Lower lobe of right lung (tissue), 2 donors: Measurements from ENCODE around the gene SFT2D2. TPM values are rescaled to one million over a fixed set of nuclear protein-coding genes. Genes with fewer than 3 reads are reported as not detected.

ENCODE experiments used
- ATAC-seq, 2 donors: fragments of 200-7000 bp; cut with Tn5 transposase; one replicate each; pipeline ENCODE4 v1.9.1; 2020 to 2022; ENCODE audit warnings: mild to moderate bottlenecking in 2 of 2, moderate library complexity in 2 of 2
- DNase-seq: peaks from one replicate; pipeline ENCODE4 v3.0.0-alpha.2; 2020
- H3K27ac ChIP-seq: fragments of 200-600 bp; one replicate; pipeline ENCODE4 v1.8.0; 2022
- H3K27me3 ChIP-seq: fragments of 200-600 bp; one replicate; pipeline ENCODE4 v1.8.0; 2022; ENCODE audit warnings: low read depth
- H3K36me3 ChIP-seq: fragments of 200-600 bp; one replicate; pipeline ENCODE4 v1.8.0; 2022; ENCODE audit warnings: mild to moderate bottlenecking
- H3K4me1 ChIP-seq: fragments of 200-600 bp; one replicate; pipeline ENCODE4 v1.8.0; 2022
- H3K4me3 ChIP-seq: fragments of 200-600 bp; one replicate; pipeline ENCODE4 v1.8.0; 2022; ENCODE audit warnings: mild to moderate bottlenecking
- H3K9me3 ChIP-seq: fragments of 200-600 bp; one replicate; pipeline ENCODE4 v1.8.0; 2022
- intact Hi-C: fragments of 100-400 bp; cut with DNase I; formaldehyde crosslinking; loops from one replicate; pipeline ENCODE4 v1.11.0; 2022
- total RNA-seq: library from RNA; stranded (reverse); fragmentation: NEBNext Ultra II Directional; extraction: Animal tissue kit (Norgen Biotek cat#: 25700); gene quantifications from one replicate; pipeline ENCODE4 v1.2.1, GENCODE V29; 2021
- TF ChIP-seq, protein P1 (sequence below): fragments of 200-600 bp; IDR thresholded peaks from one replicate; pipeline ENCODE4 v1.8.0; 2022; ENCODE audit warnings: antibody characterized with exemption, mild to moderate bottlenecking
- donor health status: DM: no; HTN: yes; CAD: no; lungs with severe emphysema.

Gene SFT2D2
- total RNA-seq, 1 donor from 2014 or later, result 74.6 TPM

DNA sequence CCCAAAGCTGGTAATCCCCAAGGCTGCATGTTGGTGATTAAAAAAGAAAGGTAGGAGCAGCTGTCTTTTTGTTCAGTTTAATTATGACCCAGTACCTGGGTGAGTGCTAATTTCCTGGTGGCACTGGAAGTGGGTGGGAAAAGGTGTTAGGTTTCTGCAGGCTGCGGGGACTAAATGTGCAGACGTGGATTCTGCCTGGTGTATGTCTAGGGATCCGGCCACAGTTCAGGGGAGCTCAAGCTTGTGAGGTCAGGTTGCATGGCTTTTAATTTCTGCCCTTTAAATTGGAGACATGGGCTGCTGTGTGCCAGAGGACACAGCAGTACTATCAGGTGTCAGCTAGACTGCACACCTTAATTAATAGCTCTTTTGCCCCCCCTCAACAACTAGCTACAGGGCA is 34.6 kb downstream of the SFT2D2 start:
- intact Hi-C loops, result no loop called here
- H3K4me3 ChIP-seq, result no peak overlapping the region
- DNase-seq (no peak), ATAC-seq (no peak)
- no peaks in the 10 kb centered on the region for H3K27me3 ChIP-seq
- H3K4me1 ChIP-seq, result peaks cover 6% of the 10 kb centered on the region
- TF ChIP-seq, protein P1, sequence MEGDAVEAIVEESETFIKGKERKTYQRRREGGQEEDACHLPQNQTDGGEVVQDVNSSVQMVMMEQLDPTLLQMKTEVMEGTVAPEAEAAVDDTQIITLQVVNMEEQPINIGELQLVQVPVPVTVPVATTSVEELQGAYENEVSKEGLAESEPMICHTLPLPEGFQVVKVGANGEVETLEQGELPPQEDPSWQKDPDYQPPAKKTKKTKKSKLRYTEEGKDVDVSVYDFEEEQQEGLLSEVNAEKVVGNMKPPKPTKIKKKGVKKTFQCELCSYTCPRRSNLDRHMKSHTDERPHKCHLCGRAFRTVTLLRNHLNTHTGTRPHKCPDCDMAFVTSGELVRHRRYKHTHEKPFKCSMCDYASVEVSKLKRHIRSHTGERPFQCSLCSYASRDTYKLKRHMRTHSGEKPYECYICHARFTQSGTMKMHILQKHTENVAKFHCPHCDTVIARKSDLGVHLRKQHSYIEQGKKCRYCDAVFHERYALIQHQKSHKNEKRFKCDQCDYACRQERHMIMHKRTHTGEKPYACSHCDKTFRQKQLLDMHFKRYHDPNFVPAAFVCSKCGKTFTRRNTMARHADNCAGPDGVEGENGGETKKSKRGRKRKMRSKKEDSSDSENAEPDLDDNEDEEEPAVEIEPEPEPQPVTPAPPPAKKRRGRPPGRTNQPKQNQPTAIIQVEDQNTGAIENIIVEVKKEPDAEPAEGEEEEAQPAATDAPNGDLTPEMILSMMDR, result no peak
- H3K36me3 ChIP-seq, result peaks cover 3% of the 10 kb centered on the region
- H3K9me3 ChIP-seq, result peaks cover 15% of the 10 kb centered on the region
- no peak overlapping the region for H3K27ac ChIP-seq

DNA sequence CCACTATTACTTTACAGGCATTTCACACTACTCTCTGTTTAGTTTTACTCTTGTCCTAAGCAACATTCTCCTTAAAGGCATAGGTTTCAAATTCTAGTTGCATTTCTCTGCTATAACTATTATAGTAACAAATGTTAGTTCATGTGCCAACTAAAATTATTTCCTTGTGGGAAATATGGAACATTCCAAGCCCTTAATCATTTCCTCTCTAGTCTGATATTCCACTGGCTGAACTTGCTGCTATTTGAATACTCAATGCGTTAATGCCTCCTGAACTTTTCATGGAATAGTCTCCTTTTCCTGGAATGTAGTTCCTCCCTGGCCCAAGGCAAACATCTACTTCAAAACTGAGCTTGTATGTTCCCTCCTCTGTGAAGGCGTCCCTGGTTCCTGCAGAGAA is 35.6 kb downstream of the SFT2D2 start:
- intact Hi-C loops, result no loop called here
- no peak for ATAC-seq
- Histone ChIP-seq H3K27ac (no peak overlapping the region), H3K27me3 (no peaks in the 10 kb centered on the region), H3K36me3 (peaks cover 3% of the 10 kb centered on the region), H3K4me3 (no peak overlapping the region), H3K4me1 (peaks cover 6% of the 10 kb centered on the region), H3K9me3 (peaks cover 5% of the 10 kb centered on the region)
- DNase-seq, result no peak
- TF ChIP-seq, protein P1, result no peak

DNA sequence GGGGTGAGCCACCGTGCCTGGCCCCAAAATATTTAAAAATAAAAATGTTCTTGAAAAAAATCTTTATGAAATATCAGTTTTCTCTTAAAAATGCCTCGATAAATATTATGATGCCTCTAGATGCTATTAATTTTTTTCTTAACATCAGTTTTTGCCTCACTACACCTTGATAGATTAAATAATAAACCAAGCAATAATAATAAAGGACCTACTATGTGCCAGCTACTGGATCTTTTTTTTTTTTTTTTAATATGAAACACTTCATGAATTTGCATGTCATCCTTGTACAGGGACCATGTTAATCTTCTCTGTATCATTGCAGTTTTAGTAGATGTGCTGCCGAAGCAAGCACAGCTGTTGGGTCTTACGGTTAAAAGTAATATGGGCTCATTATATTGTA is 37.3 kb downstream of the SFT2D2 start:
- DNase-seq (no peak), ATAC-seq (no peak)
- TF ChIP-seq, protein P1, result no peak
- Histone ChIP-seq H3K27me3 (no peaks in the 10 kb centered on the region), H3K36me3 (peaks cover 3% of the 10 kb centered on the region), H3K4me1 (peaks cover 6% of the 10 kb centered on the region), H3K4me3 (no peak overlapping the region), H3K27ac (no peak overlapping the region), H3K9me3 (no peaks in the 10 kb centered on the region)
- intact Hi-C loops, result no loop called here

DNA sequence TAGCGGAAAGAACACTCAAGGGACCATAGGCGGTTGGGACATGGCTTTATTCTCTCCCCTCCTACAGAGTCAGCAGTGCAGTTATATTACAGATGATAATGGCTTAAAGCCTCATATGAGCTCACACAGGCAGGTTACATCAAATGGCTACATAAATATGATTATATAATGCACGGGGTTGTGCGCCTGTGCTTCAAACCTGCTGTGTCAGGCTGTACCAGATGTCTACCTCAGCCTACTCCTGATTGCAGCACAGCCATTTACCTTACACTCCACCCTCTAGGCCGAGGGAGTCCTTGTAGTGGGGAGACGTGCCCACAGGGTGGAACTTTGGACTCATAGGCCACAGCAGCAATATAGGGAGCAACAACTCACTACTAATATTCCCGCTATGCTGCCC is 38.5 kb downstream of the SFT2D2 start:
- Histone ChIP-seq H3K27me3 (no peaks in the 10 kb centered on the region), H3K9me3 (no peaks in the 10 kb centered on the region), H3K4me3 (no peak overlapping the region), H3K36me3 (peaks cover 3% of the 10 kb centered on the region), H3K27ac (no peak overlapping the region), H3K4me1 (peaks cover 6% of the 10 kb centered on the region)
- intact Hi-C loops, result no loop called here
- TF ChIP-seq, protein P1, result no peak
- DNase-seq (no peak), ATAC-seq (no peak)

DNA sequence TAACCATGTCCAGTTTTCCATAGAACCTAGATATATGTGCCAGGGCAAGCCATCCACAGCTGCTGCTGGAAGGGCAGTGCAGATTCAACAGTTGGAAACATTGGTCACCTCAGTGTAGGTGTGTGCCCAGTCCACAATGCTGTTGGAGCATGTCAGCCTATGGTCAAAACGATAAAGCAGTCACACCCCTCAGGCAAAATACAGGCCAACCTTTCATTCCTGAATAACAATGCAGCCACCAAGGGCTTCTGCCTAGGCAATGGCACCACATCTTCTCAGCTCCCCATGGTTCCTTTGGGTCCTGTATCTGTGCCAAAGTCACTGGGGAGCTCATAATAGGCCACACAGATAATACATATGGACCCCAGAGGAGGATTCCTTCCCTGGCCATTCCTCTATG is 39.8 kb downstream of the SFT2D2 start:
- H3K27ac ChIP-seq, result no peak overlapping the region
- no peak overlapping the region for H3K4me3 ChIP-seq
- peaks cover 3% of the 10 kb centered on the region for H3K36me3 ChIP-seq
- H3K4me1 ChIP-seq, result peaks cover 6% of the 10 kb centered on the region
- TF ChIP-seq, protein P1, result no peak
- ATAC-seq, result no peak
- no peaks in the 10 kb centered on the region for H3K27me3 ChIP-seq
- no peak for DNase-seq
- no peaks in the 10 kb centered on the region for H3K9me3 ChIP-seq
- intact Hi-C loops, result no loop called here
